NK-92 (cell line): ENCODE measurements around the gene SOAT2.
"Not testable (repeated sequence)": the region's sequence is repeated elsewhere in the genome, so short reads cannot be mapped to it uniquely, and the experiment has no call there.

Source experiments
- DNase-seq: peaks from one replicate; lab custom pipeline; 2025; ENCODE audit not compliant: unreplicated experiment; lab: John Stamatoyannopoulos, UW

Gene SOAT2

GRCh38 chr12:53101931-53102781 lies 1.1 kb upstream of the SOAT2 start:
- DNase-seq = no peak

GRCh38 chr12:53103860-53104305 lies 597 bp downstream of the SOAT2 start:
- no peak for DNase-seq

- DNase-seq = no peak
Observed at GRCh38 chr12:53105256-53105655, 2.0 kb downstream of the SOAT2 start.

- DNase-seq = no peak
Observed at GRCh38 chr12:53105712-53106439, 2.6 kb downstream of the SOAT2 start.

- DNase-seq = no peak
Observed at GRCh38 chr12:53107122-53107521, 3.8 kb downstream of the SOAT2 start.

GRCh38 chr12:53112431-53112830 lies 9.1 kb downstream of the SOAT2 start:
- not testable (repeated sequence) for DNase-seq

GRCh38 chr12:53113136-53113705 lies 9.9 kb downstream of the SOAT2 start:
- DNase-seq = no peak

- no peak for DNase-seq
Observed at GRCh38 chr12:53113951-53114350, 10.7 kb downstream of the SOAT2 start.

- DNase-seq = no peak
Observed at GRCh38 chr12:53115112-53115890, 12.0 kb downstream of the SOAT2 start.

- DNase-seq = no peak
Observed at GRCh38 chr12:53115891-53116648, 12.8 kb downstream of the SOAT2 start.

- DNase-seq = no peak
Observed at GRCh38 chr12:53118751-53119300, 15.5 kb downstream of the SOAT2 start.

- DNase-seq = no peak
Observed at GRCh38 chr12:53120685-53121525, 17.6 kb downstream of the SOAT2 start.

GRCh38 chr12:53122961-53123468 lies 19.7 kb downstream of the SOAT2 start:
- no peak for DNase-seq

- no peak for DNase-seq
Observed at GRCh38 chr12:53123578-53124351, 20.5 kb downstream of the SOAT2 start.

- DNase-seq = no peak
Observed at GRCh38 chr12:53124352-53124723, 21.1 kb downstream of the SOAT2 start.

- DNase-seq = no peak
Observed at GRCh38 chr12:53127169-53127568, 23.9 kb downstream of the SOAT2 start.

- no peak for DNase-seq
Observed at GRCh38 chr12:53128780-53129569, 25.7 kb downstream of the SOAT2 start.
